Measurements from ENCODE around the gene FGD5. TPM values are rescaled to one million over a fixed set of nuclear protein-coding genes. Genes with fewer than 3 reads are reported as not detected.

The FGD5 gene
- total RNA-seq, 1 experiment from 2014 or later, result not detected

DNA sequence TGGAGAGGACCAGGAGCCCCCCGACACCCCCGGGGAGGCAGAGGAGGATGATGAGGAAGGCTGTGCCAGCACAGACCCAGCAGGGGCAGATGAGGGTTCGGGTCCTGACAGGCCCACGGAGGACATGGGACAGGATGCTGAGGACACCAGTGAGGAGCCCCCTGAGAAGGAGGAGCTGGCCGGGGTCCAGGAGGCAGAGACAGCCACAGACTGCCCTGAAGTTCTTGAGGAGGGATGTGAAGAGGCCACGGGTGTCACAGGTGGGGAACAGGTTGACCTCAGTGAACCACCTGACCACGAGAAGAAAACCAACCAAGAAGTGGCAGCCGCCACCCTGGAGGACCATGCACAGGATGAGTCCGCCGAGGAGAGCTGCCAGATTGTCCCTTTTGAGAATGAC is 909 bp downstream of the FGD5 start:
- no peak for DNase-seq (ENCODE audit: low spot score)
- H3K27ac ChIP-seq (ENCODE audit: low read depth, low read length, poor library complexity, severe bottlenecking), result no peak overlapping the region
- H3K9me3 ChIP-seq (ENCODE audit: low read depth, low read length, poor library complexity, severe bottlenecking), result no peaks in the 10 kb centered on the region
- no TSS peak for BruUV-seq (replicated peaks)
- H3K4me3 ChIP-seq (ENCODE audit: low read depth, low read length, poor library complexity, severe bottlenecking), result no peak overlapping the region
- H3K36me3 ChIP-seq (ENCODE audit: insufficient read depth, low read length, poor library complexity, severe bottlenecking), result no peaks in the 10 kb centered on the region
- H3K4me1 ChIP-seq (ENCODE audit: insufficient read depth, low read length, poor library complexity, severe bottlenecking), result no peaks in the 10 kb centered on the region
- CTCF ChIA-PET, result no interaction called here
- TF ChIP-seq EZH2 (IDR thresholded peaks at IDR 0.05; ENCODE audit: borderline replicate concordance, low read depth, low read length, poor library complexity, severe bottlenecking), result no peak
- no peak for TF ChIP-seq CTCF (conservative IDR thresholded peaks at IDR 0.05; ENCODE audit: low read depth, low read length)
- H3K27me3 ChIP-seq (replicated peaks; ENCODE audit: insufficient read depth, low read depth, low read length, poor library complexity), result peaks cover 51% of the 10 kb centered on the region
- POLR2A ChIA-PET (ENCODE audit: low non-redundant PET), result no interaction called here
- intact Hi-C loops (cut with micrococcal nuclease; ENCODE audit: unreplicated experiment), result no loop called here

GRCh38 chr3:14820156-14820555 is 1.4 kb downstream of the FGD5 start:
- H3K4me3 ChIP-seq (ENCODE audit: low read depth, low read length, poor library complexity, severe bottlenecking), result no peak overlapping the region
- H3K27ac ChIP-seq (ENCODE audit: low read depth, low read length, poor library complexity, severe bottlenecking), result no peak overlapping the region
- POLR2A ChIA-PET (ENCODE audit: low non-redundant PET), result no interaction called here
- H3K36me3 ChIP-seq (ENCODE audit: insufficient read depth, low read length, poor library complexity, severe bottlenecking), result no peaks in the 10 kb centered on the region
- TF ChIP-seq CTCF (conservative IDR thresholded peaks at IDR 0.05; ENCODE audit: low read depth, low read length) (no peak), EZH2 (IDR thresholded peaks at IDR 0.05; ENCODE audit: borderline replicate concordance, low read depth, low read length, poor library complexity, severe bottlenecking) (no peak)
- H3K27me3 ChIP-seq (replicated peaks; ENCODE audit: insufficient read depth, low read depth, low read length, poor library complexity), result peaks cover 52% of the 10 kb centered on the region
- CTCF ChIA-PET, result no interaction called here
- H3K4me1 ChIP-seq (ENCODE audit: insufficient read depth, low read length, poor library complexity, severe bottlenecking), result no peaks in the 10 kb centered on the region
- no TSS peak for BruUV-seq (replicated peaks)
- intact Hi-C loops (cut with micrococcal nuclease; ENCODE audit: unreplicated experiment), result no loop called here
- no peaks in the 10 kb centered on the region for H3K9me3 ChIP-seq (ENCODE audit: low read depth, low read length, poor library complexity, severe bottlenecking)
- DNase-seq (ENCODE audit: low spot score), result no peak

DNA sequence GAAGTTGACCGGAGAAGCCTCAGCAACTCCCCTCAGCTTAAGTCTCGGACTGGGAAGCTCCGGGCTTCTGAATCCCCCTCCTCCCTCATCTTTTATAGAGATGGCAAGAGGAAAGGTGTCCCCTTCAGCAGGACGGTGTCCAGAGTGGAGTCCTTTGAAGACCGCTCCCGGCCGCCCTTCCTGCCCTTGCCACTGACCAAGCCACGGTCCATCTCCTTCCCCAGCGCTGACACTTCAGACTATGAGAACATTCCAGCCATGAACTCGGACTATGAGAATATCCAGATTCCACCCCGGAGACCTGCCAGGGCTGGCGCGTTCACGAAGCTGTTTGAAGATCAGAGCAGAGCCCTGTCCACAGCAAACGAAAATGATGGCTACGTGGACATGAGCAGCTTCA is 2.4 kb downstream of the FGD5 start:
- H3K4me3 ChIP-seq (ENCODE audit: low read depth, low read length, poor library complexity, severe bottlenecking), result no peak overlapping the region
- H3K9me3 ChIP-seq (ENCODE audit: low read depth, low read length, poor library complexity, severe bottlenecking), result no peaks in the 10 kb centered on the region
- no peaks in the 10 kb centered on the region for H3K36me3 ChIP-seq (ENCODE audit: insufficient read depth, low read length, poor library complexity, severe bottlenecking)
- no peaks in the 10 kb centered on the region for H3K4me1 ChIP-seq (ENCODE audit: insufficient read depth, low read length, poor library complexity, severe bottlenecking)
- ChIA-PET POLR2A (ENCODE audit: low non-redundant PET) (no interaction called here), CTCF (no interaction called here)
- no peak overlapping the region for H3K27ac ChIP-seq (ENCODE audit: low read depth, low read length, poor library complexity, severe bottlenecking)
- TF ChIP-seq EZH2 (IDR thresholded peaks at IDR 0.05; ENCODE audit: borderline replicate concordance, low read depth, low read length, poor library complexity, severe bottlenecking) (no peak), CTCF (conservative IDR thresholded peaks at IDR 0.05; ENCODE audit: low read depth, low read length) (no peak)
- DNase-seq (ENCODE audit: low spot score), result no peak
- BruUV-seq (replicated peaks), result no TSS peak
- intact Hi-C loops (cut with micrococcal nuclease; ENCODE audit: unreplicated experiment), result no loop called here
- H3K27me3 ChIP-seq (replicated peaks; ENCODE audit: insufficient read depth, low read depth, low read length, poor library complexity), result peaks cover 54% of the 10 kb centered on the region

Measured in A673 (cell line).